ENCODE measurements around the gene CAPZB.

Gene CAPZB

GRCh38 chr1:19405761-19406487 is 79.4 kb downstream of the CAPZB start:
- DNase-seq (ENCODE audit: low spot score), result no peak

- no peak for DNase-seq (ENCODE audit: low spot score)
These were observed 80.1 kb downstream of the CAPZB start for GRCh38 chr1:19405195-19405760.

- DNase-seq (ENCODE audit: low spot score), result no peak
These were observed 80.6 kb downstream of the CAPZB start for GRCh38 chr1:19404748-19405147.

DNA sequence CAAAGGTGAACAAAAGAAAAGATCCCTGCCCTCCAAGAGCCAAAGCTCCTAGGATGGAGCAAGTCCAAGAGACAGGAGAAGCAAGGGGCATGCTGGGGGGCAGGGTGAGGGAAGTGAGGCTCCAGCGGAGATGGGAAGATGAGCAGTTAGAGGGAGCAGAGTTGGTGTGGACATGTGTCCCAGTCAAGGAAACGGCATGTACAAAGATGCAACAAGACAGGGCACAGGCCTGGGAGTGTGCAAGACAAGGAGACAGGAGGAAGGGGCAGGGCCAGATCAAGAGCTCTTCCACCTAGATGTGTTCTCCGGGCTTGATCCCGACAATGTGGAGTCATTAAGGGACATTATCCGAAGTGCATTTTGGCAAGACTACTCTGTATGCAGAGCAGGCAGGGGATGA is 82.1 kb downstream of the CAPZB start:
- no peak for DNase-seq (ENCODE audit: low spot score)

GRCh38 chr1:19402031-19402813 is 83.1 kb downstream of the CAPZB start:
- DNase-seq (ENCODE audit: low spot score), result no peak

DNA sequence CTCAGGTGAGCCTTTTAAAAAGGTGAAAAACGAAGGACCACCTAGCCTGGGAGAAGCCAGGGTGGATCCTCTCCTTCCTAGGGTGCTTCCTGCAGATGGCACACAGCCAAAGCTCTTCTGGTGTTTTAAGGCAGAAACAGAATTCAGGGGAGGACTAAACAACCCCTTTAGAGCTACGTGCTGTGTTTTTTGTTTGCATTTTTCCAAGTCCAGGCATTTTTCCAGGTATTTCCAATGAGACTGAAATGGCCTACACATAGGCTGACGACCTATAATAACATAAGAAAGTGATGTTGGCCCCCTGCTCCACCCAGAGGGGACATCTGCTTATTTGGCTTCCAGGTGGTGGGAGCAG is 83.8 kb downstream of the CAPZB start:
- DNase-seq (ENCODE audit: low spot score), result no peak

- no peak for DNase-seq (ENCODE audit: low spot score)
These were observed 84.3 kb downstream of the CAPZB start for GRCh38 chr1:19400875-19401534.

- DNase-seq (ENCODE audit: low spot score), result no peak
These were observed 85.1 kb downstream of the CAPZB start for GRCh38 chr1:19400192-19400611.

DNA sequence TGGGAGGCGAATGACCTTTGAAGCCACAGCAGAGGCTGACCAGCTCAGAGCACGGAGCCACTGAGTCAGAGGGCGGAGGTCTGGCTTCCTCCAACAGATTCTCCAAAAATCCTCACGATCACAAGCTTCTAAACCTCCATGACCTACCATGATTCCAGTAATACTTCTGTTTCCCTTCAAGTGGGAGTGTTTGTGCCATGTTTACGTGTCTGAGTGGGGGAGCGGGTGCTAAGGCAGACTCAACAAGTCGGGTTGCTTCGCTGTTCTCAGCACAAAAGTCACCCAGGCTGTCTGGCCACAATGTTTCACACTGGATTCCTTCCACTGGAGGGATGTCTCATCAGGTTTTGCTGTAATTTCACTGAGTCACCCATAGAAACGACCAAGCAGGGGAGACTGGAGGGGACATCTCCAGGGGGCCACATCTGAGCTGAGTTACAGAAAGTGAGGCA is 87.0 kb downstream of the CAPZB start:
- DNase-seq (ENCODE audit: low spot score), result no peak

GRCh38 chr1:19397217-19397945 is 88.0 kb downstream of the CAPZB start:
- no peak for DNase-seq (ENCODE audit: low spot score)

DNA sequence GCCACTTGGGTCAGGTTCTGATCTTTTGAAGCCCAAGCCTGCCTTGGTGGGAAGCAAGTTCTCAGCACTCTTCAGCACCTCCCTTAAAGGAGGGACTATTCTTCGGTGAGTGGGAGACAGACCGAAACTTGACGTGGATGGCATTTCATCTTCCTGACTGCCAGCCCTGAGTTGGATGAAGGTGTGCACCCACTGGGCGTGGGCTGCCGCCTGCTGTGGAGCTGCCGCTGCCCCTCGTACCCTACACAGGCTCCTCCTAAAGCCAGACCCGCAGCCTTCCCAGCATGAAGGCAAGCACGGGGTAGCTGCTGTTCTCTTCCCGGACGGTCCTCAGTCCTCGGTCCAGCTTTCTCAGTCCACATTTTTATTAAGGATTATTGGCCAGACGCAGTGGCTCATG is 89.1 kb downstream of the CAPZB start:
- DNase-seq (ENCODE audit: low spot score), result no peak

GRCh38 chr1:19395678-19396192 is 89.6 kb downstream of the CAPZB start:
- no peak for DNase-seq (ENCODE audit: low spot score)

DNA sequence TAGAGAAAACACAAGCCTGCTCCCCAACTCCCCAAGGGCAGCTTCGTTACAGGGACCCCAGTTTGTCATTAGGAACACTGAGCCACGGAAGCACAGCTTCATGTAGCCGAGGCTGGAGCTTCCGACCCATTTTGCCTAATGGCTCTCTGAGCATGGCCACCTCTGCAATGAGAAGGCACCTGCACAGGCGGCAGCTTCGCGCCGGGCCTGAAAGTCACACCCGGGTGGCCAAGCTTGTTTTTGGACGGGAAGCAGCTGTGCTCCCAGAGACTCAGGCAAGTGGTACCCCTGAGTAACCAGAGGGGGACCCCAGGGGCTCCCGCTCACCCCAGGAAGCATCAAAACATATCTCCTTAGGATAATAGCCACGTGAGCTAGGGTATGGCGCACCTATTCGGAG is 92.3 kb downstream of the CAPZB start:
- DNase-seq (ENCODE audit: low spot score), result no peak

DNA sequence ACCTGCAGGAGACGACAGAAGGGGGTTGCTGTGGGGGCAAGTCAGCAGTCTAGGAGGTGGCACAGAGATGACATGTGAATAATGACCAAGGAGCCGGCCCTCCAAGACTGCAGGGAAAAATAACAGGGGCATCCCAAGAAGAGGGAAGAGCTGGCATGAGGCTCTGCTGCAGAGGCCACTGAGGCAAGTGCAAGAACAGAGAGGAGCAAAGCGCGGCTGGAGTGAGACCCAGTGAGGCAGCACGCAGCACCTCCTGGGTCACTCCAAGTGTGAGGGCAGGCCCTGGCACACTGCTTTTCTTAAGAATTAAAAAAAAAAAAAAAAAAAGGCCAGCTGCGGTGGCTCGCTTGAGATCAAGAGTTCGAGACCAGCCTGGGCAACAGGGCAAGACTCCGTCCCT is 93.1 kb downstream of the CAPZB start:
- DNase-seq (ENCODE audit: low spot score), result no peak

- DNase-seq (ENCODE audit: low spot score), result no peak
These were observed 93.8 kb downstream of the CAPZB start for GRCh38 chr1:19391596-19391981.

- peak; percentile 48 for DNase-seq (ENCODE audit: low spot score)
These were observed 94.3 kb downstream of the CAPZB start for GRCh38 chr1:19390901-19391595.

DNA sequence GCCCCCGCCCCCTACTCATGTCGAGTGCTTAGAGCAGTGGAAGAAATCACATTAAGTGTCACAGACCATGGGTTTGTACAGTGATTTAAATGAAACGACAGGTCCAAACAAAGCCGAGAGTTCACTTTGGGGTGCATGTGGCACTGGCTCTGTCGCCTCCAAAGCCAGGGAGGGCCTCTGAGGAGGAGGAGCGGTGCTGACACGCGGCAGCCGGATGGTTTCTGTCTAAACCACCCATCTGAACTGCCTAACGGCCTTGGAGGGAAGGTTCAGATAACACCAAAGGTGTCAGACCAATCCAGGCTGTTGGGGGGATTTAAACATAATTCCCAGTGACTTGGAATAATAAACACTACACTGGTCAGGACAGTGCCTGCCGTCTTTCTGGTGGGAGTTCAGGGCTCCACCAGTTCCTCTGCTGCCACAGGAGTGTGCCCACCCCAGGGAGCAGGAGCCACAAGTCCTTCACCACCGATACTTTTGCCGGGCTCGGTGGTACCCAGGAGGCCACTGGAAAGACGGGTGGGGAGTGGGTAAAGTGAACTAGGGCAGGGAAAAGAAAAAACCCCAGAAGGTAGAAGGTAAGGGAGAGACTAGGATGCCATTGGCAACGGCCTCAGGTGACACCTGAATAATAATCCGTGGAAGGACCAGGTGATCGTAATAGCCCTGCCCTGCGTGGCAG is 95.0 kb downstream of the CAPZB start:
- DNase-seq (ENCODE audit: low spot score), result no peak

- no peak for DNase-seq (ENCODE audit: low spot score)
These were observed 96.4 kb downstream of the CAPZB start for GRCh38 chr1:19388980-19389379.

DNA sequence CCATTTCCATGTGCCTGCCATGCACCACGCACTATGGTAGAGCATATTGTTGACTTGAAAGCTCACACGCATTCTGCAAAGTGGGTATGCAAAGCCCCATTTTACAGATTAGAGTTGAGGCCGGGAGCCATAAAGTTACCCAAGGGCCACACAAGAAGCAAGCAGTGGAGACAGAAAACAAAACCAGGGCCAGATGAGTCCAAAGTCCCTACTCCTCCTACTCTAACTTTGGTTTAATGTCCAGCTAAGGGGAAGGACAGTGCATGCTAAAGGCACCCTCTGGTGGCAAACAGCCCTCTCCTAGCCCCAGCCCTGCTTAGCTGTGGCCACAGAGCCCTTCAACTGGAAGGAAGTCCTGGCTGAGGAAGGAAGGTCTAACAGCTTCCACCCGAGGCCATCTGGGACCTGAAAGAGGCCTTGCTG is 98.3 kb downstream of the CAPZB start:
- no peak for DNase-seq (ENCODE audit: low spot score)

- DNase-seq (ENCODE audit: low spot score), result peak; percentile 36
These were observed 99.3 kb downstream of the CAPZB start for GRCh38 chr1:19385869-19386591.
